HG03097 (cell line): ENCODE measurements around the gene ANKEF1.

Experiments
- ATAC-seq: cut with Tn5 transposase; IDR thresholded peaks from one replicate; pipeline ENCODE4 v1.9.1; 2021; ENCODE audit not compliant: unreplicated experiment, low FRiP score

The ANKEF1 gene

DNA sequence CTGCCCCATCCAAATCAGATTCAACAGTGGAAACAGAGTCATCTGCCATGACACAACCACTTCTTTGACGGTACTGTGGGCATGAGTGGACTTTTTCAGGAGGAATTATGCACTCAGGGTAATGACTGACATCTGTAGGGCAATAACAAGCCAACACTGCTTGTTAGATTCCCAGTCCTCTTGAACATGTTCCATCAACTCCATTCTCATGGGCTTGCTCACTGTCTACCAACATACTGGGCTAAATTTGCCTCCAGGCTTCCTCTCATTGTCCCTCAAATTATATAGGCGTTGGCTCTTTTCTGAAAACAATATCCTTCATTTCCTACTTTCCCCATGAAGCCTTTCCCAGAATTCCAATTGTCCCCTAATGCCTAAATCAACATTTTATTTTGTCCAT, 43.1 kb downstream of the ANKEF1 start:
- ATAC-seq, result no peak

DNA sequence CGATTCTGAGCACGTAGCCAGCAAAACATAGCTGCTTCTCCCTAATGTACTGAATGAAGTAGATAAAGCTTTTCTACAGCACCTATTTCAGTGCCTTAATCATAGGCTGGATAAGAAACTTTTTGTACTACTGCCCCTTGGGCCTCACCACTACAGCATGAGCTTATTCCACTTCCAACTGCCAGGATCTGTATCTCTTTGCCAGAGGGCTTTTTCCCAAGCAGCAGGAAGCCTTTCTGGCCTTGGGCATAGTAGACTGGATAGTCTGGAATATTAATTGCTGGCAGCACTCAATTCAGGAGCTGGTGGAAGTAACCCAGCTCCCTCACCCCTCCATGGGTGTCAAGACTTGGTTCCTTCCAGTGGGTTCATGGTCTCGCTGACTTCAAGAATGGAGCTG, 43.6 kb downstream of the ANKEF1 start:
- no peak for ATAC-seq

DNA sequence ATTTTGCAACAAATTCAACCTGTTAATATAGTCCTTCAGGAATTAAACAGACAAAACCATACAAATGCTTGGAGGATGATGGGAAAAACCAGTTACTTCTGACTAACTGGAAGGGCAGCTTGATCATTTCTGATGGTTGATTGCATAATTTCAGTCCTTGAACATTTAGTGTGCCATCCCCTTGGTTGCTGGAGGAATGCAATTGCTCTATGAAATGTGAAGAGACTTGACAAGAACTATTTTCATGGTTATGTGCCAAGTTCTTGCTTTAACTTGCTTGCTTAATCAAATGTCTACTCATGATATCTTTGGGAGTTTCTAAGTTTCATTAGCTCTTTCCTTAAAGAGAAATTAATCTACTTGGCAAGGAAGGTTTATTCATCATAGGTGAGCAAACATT, 45.2 kb downstream of the ANKEF1 start:
- ATAC-seq, result no peak

DNA sequence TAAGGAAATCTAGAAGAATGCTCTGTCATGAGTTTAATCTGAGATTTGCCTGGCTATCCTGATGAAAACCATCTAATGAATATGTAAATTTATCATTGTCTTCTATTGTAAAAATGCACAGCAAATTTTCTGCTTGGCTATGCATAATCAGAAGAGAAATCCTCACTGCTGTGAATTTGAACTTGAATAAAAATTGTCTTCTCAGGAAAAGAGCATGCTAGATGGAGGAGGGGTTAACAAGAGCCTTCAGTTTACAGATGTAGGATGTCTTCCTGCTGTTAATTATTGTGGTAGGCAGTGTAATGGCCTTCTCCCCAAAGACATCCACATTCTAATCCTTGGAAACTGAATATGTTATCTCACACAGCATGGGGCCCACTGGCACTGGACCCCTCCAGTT, 45.8 kb downstream of the ANKEF1 start:
- no peak for ATAC-seq

DNA sequence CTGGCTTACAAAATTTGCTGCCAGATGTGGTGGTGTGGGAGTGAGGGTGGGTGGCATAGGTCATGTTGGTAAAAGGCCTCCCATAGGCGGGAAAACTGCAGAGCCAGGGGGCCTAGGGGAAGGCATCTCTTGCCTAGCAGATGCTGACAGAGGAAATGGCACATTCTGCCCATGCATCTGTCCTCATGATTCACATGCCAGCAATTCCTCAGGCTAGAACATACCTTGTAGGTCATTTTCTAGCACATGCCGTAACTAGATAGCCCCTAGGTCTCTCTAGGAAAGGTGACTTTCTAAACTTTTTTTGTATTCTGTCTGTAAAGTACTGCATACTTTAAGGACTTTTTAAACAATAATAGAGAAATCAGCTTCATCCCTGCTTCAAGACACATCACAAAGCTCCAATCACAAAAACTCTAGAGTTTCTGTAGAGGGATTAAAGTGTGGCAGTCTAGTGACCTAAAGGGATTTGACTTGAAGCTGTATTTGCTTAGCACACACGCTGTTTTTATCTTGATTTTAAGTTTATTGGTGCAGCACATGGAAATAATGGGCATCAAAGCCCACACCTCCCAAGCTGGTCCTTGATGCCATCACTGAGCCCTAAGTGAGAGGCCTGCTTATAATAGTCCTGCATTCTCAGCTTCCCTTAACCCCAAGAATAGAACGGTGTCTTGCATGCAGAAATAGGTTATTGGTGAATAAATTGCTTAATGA, 55.2 kb downstream of the ANKEF1 start:
- no peak for ATAC-seq

DNA sequence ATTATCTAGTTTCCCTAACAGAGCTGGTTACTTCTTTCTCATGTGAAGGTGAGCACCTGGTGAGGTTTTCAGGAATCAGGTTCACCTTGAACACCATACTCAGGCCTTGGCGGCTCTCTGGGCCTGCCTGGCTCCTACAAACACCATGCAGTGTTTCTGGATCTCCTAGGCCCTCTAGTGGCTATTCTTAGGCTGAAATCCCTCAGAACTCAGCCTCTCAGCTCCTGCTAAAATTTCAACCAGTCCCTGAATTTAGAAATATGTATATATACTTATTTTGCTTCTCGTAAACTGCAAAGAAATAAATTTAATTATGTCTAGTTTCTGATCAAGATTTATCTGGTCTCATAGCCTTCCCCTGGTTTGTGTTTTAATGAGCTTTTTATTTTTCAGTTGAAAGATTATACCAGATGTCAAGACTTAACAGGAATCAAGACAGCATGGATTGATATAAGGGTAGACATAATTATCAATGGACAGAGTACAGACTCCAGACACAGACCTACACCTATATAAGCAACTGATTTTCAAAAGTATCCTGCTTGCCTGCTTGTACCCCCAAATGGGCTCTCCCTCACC, 55.9 kb downstream of the ANKEF1 start:
- ATAC-seq, result peak; percentile 81

DNA sequence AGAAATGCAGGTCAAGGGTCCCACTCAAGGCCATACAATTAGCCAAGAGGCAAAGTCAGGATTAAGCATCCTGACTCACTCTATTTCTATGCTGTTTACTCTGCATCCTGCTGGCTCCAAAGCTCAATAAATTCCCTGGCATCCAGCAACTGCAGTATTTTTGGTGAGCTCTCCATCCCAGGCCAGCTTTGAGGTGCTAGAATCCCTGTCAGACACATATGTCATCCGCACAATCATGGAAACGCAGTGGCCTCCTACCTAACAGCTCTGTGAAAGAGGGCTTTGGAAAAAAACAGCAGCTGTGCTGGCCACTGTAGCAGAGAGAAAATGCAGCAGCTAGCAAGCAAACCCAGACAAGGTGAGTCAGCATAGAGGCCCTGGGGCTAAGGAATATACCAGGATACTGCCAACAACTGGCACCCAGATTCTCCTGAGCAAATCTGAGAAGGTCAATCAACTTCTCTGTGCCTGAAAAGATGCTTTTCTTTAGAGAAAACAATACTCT, 58.4 kb downstream of the ANKEF1 start:
- no peak for ATAC-seq

DNA sequence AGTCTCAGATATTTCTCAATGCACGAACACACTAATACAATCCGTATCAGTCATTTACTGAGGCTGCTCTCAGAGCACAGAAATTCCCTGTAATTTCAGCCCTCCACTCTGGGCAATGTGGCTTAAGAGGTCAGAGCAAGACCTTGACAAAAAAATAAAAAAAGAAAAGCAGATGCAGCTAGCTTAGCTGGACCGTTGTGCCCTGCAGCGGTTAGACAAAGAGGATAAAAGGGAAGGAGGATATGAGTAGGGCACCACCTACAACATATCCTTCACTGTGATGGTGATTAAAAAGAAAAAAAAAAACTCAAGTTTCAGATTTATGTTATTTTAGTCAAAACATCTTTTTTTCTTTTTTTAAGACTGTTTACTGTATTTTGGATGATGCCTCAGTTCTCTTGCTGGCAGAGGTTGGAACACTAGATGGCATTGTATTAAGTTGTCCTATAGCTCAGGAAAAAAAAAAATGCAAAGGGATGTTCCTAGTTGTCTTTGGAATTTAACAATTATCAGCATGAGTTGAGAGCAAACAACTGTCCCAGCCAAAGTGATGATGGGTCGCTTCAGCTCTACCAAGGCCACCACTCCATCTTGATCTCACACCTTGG, 59.9 kb downstream of the ANKEF1 start:
- no peak for ATAC-seq

DNA sequence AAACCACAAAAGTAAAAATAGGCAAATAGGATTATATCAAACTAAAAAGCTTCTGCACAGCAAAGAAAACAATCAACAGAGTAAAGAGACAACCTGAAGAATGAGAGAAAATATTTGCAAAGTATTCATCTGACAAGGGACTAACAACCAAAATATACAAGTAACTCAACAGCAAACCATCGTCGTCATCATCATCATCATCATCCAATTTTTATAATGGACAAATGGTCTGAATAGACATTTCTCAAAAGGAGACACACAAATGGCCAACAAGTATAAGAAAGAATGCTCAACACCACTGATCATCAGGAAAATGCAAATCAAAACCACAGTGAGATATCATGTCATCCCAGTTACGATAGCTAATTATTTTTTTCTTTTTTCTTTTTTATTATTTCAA, 62.0 kb downstream of the ANKEF1 start:
- ATAC-seq, result no peak

DNA sequence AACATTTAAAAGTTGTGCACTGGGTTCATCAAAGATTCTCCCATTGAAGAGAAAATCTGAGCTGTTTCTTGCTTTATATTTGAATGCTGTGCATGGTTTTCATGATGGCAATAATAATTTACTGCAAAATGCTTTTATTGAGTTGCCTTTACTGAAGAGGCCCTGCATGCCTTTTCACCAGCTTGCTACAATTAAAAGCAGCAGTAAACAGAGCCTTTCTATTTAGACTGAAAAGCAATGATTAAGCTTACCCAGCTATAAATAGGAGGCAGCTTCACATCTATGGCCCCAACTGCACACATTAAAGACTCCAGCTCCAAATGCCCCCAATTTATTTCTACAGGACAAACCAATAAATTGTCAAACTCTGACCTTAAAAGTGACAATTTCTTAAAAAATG, 70.3 kb downstream of the ANKEF1 start:
- ATAC-seq, result no peak
